HL-60/S4 treated with phorbol 12-myristate 13-acetate at 8.2 ng/mL for 4 days and 3 days (cell line): ENCODE measurements around the gene OXGR1.

Source experiments
- in situ Hi-C: fragments of 300-500 bp; cut with MboI; formaldehyde crosslinking; loops from 2 replicates; pipeline ENCODE4 v1.15.0; 2022; ENCODE audit warnings: low sequenced_read_pairs

OXGR1 gene

GRCh38 chr13:96966415-96967102 lies 27.7 kb downstream of the OXGR1 start:
- in situ Hi-C loops = no loop called here

GRCh38 chr13:96963786-96964475 lies 30.3 kb downstream of the OXGR1 start:
- in situ Hi-C loops = no loop called here

- in situ Hi-C loops = no loop called here
Observed at GRCh38 chr13:96960379-96960778, 33.9 kb downstream of the OXGR1 start.

- in situ Hi-C loops = no loop called here
Observed at GRCh38 chr13:96958286-96958891, 35.9 kb downstream of the OXGR1 start.

GRCh38 chr13:96952595-96952994 lies 41.7 kb downstream of the OXGR1 start:
- in situ Hi-C loops = no loop called here

GRCh38 chr13:96948127-96948526 lies 46.1 kb downstream of the OXGR1 start:
- in situ Hi-C loops = no loop called here

- in situ Hi-C loops = no loop called here
Observed at GRCh38 chr13:96947343-96947910, 46.8 kb downstream of the OXGR1 start.

GRCh38 chr13:96946709-96947311 lies 47.5 kb downstream of the OXGR1 start:
- in situ Hi-C loops = no loop called here

- in situ Hi-C loops = no loop called here
Observed at GRCh38 chr13:96940961-96941360, 53.3 kb downstream of the OXGR1 start.

GRCh38 chr13:96935901-96936300 lies 58.4 kb downstream of the OXGR1 start:
- in situ Hi-C loops = no loop called here
